HG03457 (cell line): Measurements from ENCODE around the gene MGLL.

Source experiments
- ATAC-seq: cut with Tn5 transposase; IDR thresholded peaks from one replicate; pipeline ENCODE4 v1.9.1; 2021; ENCODE audit warnings: moderate number of reproducible peaks; ENCODE audit not compliant: unreplicated experiment

MGLL gene

DNA sequence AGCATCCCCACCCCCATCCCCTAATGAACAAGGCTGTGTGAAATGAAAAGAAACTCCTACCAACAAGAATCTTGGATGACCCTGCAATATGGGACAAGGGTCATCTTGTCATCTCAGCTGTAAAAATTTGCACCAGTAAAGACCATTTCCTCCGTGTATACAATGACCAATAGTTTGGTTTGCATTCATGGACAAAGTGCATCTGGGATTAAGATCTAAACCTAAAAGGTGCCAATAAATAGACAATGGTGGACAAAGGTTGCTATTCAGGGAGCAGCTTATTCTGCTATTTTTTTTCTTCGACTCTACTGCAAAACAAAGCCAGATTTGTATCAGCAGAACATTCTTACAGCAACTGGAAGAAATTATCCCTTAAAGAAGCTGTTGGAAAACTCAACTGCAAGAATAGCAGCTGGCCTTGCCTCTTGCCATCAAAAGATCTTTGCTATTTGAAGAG lies 8.0 kb downstream of the MGLL start:
- no peak for ATAC-seq

DNA sequence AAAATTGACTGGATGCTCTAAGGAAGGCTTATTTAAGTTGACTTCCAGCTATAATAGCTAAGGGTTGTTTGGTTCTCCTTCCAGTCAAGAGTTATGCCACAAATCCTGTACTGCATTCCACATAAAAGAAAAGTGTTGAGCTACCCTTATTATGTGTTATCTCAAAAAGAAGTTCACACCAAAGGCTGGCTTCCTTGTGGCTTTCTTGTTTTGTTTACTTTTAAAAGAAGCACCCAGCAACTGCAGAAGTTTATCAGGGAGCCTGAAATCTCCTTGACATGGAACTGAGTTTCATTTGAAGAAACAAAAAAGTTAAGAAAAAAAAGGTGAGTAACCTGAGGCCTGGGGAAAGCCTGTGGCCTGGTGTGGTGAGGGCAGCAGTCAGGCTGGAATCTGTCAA lies 10.2 kb downstream of the MGLL start:
- no peak for ATAC-seq

DNA sequence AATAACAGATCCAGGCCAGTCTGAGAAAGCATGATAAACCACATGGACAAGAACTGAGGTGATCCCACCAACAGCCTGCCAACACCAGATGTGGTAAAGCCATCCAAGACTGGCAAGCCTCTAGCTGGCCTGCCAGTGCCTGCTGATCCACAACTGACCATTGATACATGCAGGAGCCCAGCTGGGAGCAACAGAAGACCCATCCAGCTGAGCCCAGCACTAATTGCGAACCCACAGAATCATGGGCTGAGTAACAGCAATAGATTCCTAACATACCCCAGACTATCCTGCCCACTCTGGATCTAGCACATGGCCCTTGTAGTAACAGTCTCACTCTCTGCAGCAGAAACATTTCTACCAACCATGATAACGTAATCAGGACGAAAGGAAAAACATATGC lies 10.6 kb downstream of the MGLL start:
- no peak for ATAC-seq

DNA sequence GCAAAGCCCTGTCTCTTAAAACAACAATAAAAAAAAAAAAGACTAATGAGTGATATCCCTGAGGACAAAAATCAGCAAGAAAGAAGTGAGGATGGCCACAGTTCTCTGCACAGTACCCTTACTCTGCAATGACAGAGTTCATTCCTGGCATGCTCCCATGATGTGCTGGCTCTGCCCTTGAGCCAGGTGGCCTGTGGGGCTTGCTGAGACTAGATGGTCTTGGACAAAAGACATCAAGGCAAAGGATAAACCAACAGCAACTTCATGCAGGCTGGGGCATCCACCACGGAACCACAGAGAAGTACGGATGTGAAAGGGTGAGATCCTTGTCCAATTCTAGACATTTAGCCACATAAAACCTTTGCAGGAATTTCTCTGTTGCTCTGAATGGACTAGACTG lies 12.7 kb downstream of the MGLL start:
- ATAC-seq, result no peak

DNA sequence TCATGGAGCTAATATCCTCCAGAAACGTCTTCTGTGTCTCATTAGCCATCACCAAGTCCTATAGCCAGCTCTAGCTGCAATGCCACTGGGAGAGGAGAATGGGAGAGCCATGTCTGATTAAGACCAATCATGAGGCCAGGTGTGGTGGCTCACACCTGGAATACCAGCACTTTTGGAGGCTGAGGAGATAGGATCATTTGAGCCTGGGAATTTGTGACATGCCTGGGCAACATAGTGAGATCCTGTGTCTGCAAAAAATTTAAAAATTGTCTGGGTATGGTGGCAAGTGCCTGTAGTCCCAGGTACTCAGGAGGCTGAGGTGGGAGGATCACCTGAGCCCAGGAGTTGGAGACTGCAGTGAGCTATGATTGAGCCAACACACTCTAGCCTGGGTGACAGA lies 13.1 kb downstream of the MGLL start:
- ATAC-seq, result no peak

DNA sequence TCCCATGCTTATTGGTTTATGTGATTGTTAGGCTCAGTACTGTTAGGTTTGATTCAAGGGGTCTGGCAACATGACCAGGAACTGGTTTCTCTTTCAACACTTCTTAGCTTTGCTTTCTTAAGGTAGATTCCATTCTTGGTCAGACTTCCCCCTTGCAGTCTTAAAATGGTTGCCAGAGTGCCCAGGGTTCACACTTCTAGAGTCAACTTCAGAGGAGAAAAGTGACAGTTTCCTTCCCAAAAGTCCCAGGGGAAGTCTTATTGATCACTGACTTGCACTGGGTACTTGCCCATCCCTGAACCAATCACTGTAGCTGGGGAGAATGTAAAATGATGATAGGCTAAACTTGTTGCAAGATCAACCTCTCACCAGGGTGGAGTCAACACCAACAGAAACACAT lies 14.1 kb downstream of the MGLL start:
- no peak for ATAC-seq

DNA sequence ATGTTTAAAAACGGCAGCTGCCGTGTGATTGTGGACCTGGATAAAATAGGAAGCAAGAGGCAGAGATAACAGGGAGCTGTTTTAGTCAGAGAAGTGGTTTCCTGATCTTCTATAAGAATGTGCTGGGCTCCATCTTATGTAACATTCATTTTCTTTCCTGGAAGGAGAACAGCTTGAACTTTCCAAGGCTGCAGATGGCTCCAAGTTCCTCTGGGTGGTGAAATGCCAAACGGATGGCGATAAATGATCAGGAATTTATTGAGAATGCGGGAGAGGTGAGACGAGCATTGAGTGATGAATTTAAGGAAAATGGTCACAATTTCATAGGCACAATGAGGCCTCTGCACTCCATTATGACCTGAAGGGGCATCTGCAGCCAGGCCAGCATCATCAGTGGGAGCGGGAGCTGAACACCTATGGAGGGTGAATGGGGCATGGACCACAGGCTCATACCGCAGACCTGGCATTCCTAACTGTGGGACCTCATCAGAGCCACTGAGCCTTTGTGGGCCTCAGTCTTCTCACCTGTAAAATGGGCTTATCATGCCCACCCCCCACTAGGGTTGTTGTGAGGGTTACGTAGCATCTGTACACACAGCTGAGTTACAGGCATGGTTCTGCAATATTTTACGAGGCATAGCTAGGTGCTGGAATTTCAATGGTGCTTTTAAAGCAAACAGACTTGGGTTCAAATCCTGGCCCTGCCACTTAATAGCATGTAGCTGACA lies 17.1 kb downstream of the MGLL start:
- no peak for ATAC-seq

DNA sequence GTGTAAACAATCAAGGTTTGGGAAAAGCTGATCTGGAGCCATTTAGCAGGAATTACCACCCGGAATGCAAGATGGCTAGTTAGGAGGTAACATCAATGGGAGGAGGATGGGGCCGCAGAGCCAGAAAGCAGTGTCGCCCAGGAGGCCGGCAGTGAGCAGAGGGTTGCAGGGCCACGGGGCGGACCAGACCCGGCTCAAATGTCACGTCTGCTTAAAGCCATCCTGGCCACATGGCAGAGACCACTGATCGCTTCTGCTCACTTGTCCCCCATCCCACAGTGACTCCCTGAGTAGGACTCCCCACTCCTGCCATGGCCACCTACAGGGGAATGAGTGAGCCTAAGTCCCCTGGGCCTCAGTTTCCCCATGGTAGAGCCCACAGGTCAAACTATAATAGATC lies 18.2 kb downstream of the MGLL start:
- no peak for ATAC-seq

DNA sequence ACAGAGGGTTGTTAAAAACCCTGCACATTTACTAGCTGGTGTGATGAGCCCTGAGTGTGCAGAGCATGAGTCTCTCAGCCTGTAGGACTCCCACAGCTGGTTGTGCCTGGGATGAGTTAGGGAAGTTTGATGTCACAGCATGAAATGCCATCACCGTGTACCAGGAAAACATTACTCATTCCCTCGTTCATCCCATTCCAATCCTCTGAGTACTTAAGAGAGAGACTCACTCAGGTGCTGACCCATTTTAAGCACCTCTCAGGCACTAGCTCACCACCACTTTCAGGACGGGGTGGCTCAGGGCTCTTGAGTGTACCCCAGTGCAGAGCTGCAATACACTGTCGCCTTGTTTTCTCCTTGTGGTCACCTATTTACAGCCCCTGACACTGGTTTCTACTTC lies 18.7 kb downstream of the MGLL start:
- no peak for ATAC-seq

DNA sequence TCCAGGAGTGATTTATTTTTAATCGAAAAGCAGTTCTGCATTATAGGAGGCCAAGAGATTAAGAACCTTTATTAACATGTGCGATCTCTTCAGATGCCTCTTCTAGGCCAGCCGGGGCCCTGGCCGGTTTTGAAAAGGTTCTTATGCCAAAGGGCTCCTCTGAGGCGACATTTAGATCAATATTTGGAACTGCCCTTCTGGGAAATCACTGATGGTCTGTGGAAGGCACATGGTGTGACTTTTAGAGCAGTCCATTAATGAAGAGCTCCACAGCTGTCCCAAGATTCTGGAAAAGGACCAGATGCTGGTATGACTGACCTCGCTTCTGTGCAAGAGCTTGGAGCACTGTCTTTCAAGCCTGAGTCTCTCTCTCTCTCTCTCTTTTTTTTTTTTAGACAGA lies 19.7 kb downstream of the MGLL start:
- no peak for ATAC-seq

DNA sequence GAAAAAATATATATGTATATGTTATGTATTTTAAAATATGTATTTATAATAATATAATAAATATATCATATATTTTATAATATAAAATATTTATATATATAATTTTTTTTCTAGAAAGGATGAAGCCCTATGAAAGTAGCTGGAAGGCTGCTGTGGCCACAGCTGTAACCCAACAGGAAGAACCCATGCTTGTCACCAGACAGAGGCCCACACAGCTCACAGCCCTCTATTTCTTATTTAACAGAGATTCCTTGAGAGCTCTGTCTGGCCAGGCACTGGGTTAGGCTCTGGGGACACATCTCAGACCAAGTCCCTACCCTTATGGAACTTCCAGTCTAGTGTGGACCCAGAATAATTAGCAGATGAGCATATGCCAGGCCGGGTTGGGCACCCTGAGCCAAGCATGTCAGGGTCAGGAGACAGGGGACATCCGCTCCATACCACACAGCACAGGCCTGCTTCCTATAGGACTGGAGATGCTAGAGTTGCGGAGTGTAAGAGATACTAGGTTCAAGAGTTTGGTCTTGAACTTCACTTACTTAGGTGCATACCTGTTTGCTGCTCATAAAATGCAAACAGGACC lies 20.5 kb downstream of the MGLL start:
- no peak for ATAC-seq

DNA sequence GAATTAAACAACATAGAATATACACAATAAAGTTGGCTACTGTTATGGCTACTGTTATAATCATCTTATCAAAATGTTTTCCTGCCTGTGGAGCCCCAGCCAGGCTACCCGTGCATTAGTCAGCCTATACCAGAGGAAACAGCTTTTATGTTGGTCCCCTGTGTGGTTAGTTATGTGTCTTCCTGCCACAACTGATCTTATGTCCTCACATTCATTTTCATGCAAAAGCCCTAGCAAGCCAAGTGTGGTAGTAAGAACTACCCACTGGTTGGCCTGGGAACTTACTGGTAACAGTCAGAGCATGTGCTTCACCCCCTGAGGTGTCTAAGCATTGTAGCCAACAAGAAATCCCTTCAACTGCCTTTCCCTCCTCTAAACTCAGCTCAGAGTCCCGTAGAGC lies 21.8 kb downstream of the MGLL start:
- ATAC-seq, result no peak

DNA sequence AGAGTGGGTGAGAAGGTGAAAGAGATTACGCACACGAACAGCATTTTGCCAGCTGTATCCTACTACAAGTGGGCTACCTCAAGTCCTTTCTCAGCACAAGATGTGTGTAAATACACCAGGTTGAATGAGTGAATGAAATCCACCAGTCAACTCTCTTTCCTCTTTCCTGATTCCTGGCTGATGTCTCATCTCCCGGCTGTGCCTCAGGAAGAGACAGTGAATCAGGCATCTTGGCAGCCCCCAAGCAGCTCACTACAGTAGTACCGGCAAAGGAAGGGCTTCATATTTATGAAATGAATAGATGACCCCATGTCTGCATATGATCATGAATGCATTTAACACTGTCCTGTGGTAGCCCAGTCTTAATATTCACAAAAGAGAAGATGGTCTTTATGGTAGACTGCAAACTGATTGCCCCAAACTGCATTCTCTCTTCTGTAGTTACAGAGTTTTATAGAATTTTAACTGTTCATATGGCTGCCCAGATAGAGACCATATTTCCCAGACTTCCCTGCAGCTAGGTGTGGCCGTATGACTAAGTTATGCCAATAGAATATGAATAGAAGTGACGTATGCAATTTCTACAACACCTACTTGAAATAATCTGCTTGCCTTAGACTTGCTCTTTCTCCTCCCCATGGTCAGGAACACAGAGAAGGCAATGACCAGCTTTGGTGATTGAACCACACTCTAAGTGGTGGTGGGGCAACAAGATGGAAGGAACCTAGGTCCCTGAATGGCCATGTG lies 22.7 kb downstream of the MGLL start:
- ATAC-seq, result no peak

DNA sequence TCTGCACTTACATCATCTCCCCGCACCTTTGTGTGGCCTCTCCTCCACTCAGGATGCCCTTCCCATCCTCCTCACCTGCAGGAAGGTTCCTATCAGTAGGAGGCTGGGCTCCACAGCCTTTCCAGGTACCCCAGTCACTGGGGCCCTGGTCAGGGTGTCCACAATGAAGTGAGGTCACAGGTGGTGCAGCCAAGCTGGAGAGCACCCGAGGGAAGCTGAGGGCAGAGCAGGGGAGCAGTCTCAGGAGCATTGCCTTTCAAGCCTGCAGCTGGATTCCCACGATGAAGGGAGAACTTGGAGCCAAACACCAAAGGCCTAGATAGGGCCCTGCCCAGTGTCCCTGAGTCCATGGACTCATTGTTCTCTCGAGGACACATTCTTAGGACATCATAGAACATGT lies 23.6 kb downstream of the MGLL start:
- no peak for ATAC-seq

DNA sequence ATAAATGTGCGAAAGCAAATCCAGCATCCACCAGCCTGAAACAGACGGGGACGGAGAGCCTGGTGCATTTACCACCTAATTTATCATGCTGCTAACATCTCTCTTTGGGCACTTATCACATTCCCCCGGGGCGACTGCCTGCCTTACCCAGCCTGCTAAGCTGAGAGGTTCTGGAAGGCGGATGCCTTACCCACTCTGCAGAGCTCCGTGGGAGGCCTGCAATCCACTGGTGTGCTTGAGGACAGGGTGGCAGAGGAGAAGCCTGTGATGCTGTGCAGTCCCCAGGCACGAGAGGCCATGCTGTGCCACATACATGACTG lies 25.5 kb downstream of the MGLL start:
- no peak for ATAC-seq

DNA sequence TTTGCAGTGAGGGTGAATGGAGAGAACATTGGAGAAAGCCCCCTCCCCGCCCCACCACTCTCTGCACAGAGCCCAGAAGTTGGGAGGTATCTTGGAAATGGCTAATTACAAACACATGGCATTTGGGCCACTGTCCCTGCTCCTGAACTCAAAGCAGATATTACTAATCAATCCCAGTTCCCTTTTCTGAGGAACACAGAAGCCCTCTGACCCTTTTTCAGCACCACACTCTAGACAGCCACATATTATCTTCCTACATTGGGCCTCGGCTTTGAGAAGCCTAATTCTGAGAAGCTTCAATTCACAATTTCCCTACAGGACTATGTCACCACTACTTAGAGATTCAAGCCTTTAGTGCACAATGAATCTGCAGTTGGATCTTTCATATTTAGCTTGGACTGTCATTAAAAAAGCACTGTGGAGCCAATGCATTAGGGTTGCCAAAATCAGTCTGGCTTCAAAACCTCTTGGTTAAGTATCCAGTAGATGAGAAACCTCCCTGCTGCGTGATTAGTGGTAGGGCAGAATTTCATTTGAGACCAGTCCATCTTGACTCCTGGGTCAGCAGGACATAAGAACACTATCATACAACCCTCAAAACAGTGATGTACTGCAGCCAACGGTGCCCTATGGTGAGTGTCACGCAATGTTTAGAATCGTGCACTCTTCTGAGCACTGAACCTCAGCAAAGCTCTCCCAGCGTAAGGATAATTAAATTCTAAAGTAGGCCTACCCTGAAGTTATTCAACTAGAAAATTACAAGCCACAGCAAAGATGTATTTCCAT lies 26.1 kb downstream of the MGLL start:
- ATAC-seq, result no peak

DNA sequence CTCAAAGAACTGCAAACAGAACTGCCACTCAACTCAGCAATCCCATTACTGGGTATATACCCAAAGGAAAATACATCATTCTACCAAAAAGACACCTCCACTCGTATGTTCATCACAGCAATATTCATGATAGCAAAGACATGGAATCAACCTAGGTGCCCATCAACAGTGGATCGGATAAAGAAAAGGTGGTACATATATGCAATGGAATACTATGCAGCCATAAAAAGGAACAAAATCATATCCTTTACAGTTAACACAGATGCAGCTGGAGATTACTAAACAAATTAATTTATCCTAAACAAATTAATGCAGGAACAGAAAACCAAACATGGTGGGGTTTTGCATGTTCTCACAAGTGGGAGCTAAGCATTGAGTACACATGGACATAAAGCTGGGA lies 27.3 kb downstream of the MGLL start:
- no peak for ATAC-seq

DNA sequence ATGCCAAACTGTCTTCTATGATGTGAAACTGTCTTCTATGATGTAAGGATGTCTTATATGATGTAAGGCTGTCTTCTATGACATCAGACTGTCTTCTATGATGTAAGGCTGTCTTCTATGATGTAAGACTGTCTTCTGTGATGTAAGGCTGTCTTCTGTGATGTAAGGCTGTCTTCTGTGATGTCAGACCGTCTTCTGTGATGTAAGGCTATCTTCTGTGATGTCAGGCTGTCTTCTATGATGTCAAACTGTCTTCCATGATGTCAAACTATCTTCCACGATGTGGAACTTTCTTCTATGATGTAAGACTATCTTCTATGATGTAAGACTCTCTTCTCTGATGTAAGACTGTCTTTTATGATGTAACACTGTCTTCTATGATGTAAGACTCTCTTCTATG lies 27.9 kb downstream of the MGLL start:
- no peak for ATAC-seq

DNA sequence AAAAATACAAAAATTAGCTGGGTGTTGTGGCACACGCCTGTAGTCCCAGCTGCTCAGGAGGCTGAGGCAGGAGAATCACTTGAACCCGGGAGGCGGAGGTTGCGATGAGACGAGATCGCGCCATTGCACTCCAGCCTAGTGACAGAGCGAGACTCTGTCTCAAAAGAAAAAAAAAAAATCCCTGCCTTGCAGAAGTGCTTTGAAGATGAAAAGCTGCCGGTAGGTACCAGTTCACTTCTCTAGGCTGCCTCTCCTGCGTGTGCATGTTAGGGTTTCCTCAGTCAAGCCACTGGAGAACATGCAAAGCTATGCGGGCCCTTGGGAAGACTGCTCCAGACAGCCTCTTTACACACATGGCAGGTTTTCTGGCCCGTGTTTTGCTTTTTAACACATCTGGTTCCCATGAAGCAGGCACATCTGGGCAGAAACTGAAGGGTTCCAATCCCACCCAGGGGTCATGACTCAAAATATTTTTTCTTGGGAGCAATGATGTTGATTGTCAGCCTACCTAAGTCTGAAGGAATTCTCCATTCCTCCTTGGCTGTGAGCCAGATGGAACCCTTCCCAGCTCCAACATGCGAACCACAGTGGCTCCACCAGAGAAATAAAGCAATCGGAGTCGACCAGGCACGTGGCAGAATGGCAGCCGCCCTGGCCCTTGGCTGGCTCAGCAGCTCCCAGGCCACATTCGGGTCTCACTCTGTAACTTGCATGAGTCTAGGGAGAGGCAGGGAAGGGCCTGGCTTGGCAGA lies 29.6 kb downstream of the MGLL start:
- no peak for ATAC-seq

DNA sequence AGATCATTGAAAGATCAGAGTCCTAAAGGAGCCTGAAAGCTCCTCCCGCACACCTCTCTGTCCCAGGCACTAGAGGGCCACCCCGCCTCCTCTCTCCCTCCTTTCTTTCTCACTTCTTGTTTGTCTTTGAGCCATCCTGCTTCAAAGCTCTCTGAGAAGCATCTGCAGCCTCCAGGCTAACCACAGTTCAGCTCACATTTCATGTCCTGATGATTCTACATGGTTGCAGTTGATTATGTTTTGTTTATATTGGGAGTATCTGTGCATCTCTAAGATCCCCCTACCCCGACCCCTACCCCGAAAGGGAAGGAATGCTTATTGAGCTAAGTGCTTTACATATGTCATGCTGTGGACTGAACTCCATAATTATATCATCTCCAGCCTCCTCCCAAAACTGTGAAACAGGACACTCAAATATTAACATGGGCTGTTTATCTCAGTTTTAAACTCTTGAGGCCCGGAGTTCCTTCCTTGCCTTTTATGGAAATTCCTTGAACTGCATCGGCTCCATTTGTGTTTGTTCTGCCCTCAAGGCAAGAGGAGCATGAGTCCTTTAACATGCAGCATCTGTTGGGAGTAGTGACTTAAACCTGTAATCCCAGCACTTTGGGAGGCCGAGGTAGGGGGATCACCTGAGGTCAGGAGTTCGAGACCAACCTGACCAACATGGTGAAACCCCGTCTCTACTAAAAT lies 30.9 kb downstream of the MGLL start:
- no peak for ATAC-seq

DNA sequence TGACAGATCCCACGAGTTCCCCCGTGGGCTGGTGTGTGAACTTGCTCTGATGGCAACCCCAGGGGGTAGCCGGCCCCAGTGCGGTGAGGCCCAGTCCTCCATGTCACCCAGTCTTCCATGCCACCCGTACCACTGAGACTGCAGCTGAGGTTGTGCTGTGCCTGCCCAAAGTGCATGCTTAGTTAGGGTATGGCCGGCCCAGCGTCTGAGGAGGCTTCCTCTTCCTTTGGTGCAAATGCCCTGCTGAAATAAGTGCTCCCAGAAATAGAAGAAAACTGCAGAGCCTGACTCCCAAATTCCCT lies 31.5 kb downstream of the MGLL start:
- ATAC-seq, result no peak
